ENCODE results near the gene FCHSD2.
"Not testable (repeated sequence)": the region's sequence is repeated elsewhere in the genome, so short reads cannot be mapped to it uniquely, and the experiment has no call there.

Gene FCHSD2

GRCh38 chr11:73135346-73136284, 6.5 kb downstream of the FCHSD2 start:
- TF ChIP-seq CTCF (IDR thresholded peaks at IDR 0.05; ENCODE audit: insufficient read depth, missing control alignments) = no peak
- DNase-seq (ENCODE audit: insufficient read length, low spot score) (no peak), FAIRE-seq (no peak)

- FAIRE-seq; DNase-seq (ENCODE audit: insufficient read length, low spot score): not testable (repeated sequence)
Measured at GRCh38 chr11:73132349-73132748, 9.8 kb downstream of the FCHSD2 start.

GRCh38 chr11:73130181-73130580, 11.9 kb downstream of the FCHSD2 start:
- FAIRE-seq = no peak

GRCh38 chr11:73129198-73129597, 12.9 kb downstream of the FCHSD2 start:
- no peak for DNase-seq (ENCODE audit: insufficient read length, low spot score)
- FAIRE-seq = no peak
- no peak for TF ChIP-seq CTCF (IDR thresholded peaks at IDR 0.05; ENCODE audit: insufficient read depth, missing control alignments)

More at GRCh38 chr11:73130181-73130580, 11.9 kb downstream of the FCHSD2 start:
- no peak for TF ChIP-seq CTCF (IDR thresholded peaks at IDR 0.05; ENCODE audit: insufficient read depth, missing control alignments)
- DNase-seq (ENCODE audit: insufficient read length, low spot score) = no peak

GRCh38 chr11:73126804-73127480, 15.2 kb downstream of the FCHSD2 start:
- TF ChIP-seq CTCF (IDR thresholded peaks at IDR 0.05; ENCODE audit: insufficient read depth, missing control alignments) = no peak
- FAIRE-seq = no peak
- DNase-seq (ENCODE audit: insufficient read length, low spot score) = no peak

- FAIRE-seq = no peak
- no peak for TF ChIP-seq CTCF (IDR thresholded peaks at IDR 0.05; ENCODE audit: insufficient read depth, missing control alignments)
- no peak for DNase-seq (ENCODE audit: insufficient read length, low spot score)
Measured at GRCh38 chr11:73124800-73125199, 17.3 kb downstream of the FCHSD2 start.

GRCh38 chr11:73123892-73124291, 18.2 kb downstream of the FCHSD2 start:
- not testable (repeated sequence) for FAIRE-seq; DNase-seq (ENCODE audit: insufficient read length, low spot score)

- peak; percentile 95 for FAIRE-seq
- TF ChIP-seq CTCF (IDR thresholded peaks at IDR 0.05; ENCODE audit: insufficient read depth, missing control alignments) = no peak
- no peak for DNase-seq (ENCODE audit: insufficient read length, low spot score)
Measured at GRCh38 chr11:73121692-73122091, 20.4 kb downstream of the FCHSD2 start.
